Activated naive CD4-positive, alpha-beta T cell treated with anti-CD3 and anti-CD28 coated beads, Interleukin-2, amount 50 U/mL, for 16 hours (primary cell): ENCODE measurements around the gene ARL8A.
"Not testable (repeated sequence)": the region's sequence is repeated elsewhere in the genome, so short reads cannot be mapped to it uniquely, and the experiment has no call there.

Experiments used
- DNase-seq: peaks from one replicate; pipeline ENCODE4 v3.0.0-alpha.2; 2020

Gene ARL8A

DNA sequence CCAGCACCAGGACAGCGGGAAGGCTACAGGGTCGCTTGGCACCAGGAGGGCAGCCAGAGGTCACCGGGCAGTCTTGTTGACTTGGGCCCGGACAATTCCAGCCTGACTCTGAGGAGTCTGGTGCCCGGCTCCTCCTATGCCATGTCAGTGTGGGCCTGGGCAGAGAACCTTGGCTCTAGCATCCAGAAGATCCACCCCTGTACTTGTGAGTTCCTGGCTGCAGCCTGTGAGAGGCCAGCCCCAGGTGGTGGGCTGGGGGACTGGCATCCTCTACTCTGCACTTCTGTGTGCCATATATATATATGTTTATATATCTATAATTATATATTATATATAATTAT is 27.4 kb upstream of the ARL8A start:
- DNase-seq, result no peak

DNA sequence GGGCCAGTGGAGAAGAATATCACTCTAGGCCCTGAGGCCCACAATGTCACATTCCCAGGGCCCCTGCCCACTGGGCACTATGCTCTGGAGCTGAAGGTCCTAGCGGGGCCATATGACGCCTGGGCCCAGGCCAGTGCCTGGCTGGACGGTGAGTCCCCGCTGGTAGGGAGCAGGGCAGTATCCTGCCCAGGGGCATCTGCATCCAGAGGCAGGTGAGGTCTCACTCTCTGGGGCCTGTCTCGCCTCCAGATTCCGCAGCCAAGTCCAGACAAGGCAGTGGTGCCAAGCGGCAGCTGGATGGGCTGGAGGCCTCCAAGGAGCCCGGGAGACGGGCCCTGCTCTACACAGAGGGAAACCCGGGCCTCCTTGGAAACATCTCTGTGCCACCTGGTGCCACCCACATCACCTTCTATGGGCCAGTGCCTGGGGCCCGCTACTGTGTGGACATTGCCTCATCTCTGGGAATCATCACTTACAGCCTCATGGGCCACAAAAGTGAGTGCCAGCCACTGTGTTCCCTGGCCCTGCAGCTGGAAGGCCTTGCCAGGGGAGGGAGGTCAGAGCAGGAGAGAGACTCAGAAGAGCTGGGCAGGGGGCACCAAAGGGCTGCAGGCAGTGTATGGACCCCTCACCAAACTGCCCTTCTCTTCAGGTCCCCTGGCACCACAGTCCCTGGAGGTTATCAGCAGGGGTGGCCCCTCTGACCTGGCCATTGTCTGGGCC is 26.9 kb upstream of the ARL8A start:
- DNase-seq, result no peak

GRCh38 chr1:202170726-202171125 is 26.2 kb upstream of the ARL8A start:
- no peak for DNase-seq

DNA sequence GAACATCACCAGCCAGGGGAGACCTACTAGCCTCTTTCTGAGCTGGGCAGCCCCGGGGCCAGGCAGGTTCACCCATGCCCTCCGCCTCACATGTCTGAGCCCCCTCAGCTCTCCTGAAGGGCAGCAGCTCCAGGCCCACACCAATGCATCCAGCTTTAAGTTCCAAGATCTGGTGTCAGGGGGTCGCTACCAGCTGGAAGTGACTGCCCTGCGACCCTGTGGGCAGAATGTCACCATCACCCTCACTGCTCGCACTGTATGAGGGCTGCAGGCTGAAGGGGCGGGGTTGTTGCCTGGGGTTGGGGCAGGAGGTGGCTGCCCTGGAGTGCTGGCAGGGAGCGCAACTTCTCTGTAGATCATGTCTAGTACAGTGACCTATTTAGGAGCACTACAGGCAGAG is 24.3 kb upstream of the ARL8A start:
- no peak for DNase-seq

DNA sequence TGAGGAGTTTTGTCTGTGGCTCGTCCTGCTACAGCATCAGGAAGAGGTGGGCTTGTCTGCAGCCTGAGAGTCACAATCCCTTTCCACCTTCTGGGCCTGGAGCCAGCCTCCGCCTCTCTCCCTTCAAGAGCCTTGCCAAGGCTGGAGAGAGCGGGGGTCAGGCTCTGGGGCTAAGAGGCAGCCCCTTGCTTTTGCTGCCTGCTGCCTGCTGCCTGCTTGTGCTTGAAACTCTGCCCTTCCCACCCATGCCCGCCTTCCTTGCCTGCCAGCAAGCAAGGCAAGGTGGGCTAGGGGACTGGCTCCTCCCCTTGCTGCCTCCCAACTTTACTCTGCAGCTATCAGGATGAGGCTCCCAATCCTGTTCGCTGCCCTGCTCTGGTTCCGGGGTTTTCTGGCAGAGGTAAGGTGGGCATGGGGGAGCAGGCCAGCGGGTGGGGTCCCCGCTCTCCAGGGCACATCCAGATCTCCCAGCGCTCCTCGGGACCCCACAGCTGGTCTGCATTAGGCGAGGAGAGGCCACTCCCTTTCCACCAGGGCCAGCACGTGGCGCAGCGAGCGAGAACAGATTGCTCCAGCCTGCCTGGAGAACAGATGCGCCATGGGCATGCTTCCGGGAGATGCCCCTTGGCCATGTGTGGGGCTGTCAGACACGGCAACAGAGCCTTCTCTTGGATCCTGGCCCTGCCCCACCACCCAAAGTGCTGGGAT is 23.3 kb upstream of the ARL8A start:
- DNase-seq, result no peak

DNA sequence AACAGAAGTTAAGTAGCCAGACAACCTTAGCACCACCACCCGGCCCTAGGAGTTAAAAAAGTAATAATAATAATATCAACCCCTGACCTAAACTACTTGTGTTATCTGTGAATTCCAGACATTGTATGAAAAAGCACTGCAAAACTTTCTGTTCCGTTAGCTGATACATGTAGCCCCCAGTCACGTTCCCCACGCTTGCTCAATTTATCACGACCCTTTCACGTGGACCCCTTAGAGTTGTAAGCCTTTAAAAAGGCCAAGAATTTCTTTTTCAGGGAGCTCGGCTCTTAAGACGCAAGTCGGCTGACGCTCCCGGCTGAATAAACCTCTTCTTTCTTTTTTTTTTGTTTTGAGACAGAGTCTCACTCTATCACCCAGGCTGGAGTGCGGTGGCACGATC is 22.5 kb upstream of the ARL8A start:
- not testable (repeated sequence) for DNase-seq

DNA sequence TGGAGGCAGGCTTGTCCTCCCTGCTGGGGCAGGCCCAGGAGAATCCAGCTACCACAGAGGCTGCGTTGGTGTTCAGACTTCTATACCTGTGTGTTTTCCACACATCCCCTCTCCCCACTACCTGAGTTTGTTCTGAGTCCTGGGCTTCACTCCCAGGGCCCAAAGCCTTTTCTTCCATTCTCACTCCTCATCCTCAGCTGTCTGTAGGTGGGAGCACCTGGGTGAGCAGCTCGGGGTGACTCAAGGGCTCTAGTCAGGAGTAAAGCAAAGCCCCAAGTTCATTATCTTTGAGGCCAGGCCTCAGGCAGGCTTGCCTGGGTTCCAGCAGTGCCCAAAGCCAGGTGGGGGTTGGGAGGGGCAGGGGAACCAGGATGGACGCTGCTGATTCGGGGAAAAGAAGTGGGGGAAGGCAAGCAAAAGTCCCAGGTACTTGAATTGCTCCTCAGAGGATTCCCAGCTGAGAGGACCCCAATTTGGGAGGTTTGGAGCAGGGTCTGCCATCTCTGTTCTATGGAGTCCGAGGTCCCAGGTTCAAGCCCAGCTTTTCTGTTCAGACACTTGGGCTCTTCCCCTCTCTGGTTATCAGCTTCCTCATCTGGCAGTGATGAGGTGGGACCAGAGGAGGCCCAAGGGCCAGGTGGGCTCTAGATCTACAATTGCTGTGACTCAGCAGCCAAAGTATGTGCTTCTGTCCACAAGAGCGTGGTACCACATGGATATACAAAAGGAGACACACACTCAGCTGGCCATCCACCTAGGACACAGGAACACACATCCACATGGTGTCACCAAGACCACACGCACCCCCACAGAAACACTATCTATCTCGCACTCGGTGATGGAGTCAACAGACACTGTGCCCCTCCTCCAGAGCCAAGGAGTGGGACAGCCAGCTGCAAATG is 21.7 kb upstream of the ARL8A start:
- DNase-seq, result no peak

- peak; percentile 28 for DNase-seq
These were observed 20.9 kb upstream of the ARL8A start for GRCh38 chr1:202165267-202165941.

GRCh38 chr1:202164271-202165037 is 19.9 kb upstream of the ARL8A start:
- DNase-seq, result peak; percentile 47

DNA sequence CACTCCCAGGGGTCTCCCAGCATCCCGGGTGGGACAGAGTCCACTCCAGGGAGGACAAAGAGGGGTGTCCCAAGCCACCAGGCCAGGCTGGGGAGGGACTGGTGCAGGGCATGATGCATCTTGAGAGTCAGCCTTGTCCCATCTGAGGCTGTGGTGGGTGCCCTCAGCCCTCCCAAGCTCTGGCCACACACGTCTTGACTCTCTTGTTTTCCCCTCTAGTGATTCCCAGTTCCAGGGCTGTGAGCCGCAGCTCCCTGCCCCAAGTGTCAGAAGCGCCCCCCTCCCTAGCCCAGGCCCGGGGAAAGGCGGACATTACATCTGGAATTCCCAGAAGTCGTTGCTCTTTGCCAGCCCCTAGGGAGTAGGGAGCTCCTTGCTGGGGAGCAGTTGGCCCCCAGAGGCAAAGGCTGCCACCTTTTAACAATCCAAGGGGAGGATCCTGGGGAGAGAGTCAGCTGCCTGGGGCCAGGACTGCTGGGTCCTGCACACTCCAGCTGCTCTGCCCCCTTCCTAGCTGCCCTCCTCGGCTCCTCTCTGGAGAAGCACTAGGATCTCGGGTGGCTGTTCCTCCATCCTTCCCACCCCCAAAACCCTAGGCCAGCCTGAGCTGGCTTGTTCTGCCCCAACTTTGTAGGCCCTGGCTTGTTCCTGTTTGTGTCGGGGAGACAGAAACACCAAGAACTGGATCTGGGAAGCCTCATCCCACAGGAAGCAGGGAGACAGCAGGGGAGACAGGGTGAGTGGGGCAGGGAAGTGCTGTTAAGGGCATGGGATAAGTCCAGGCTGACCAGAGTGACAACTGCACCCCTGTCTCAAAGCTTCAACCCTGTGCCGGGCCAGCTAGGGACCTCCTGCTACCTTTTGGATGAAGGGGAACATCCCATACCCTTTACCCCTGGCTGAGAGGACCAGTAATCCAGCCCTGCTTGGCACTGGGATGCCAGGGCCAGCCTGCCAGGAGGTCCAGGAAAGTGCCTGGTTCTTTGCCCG is 19.0 kb upstream of the ARL8A start:
- no peak for DNase-seq

DNA sequence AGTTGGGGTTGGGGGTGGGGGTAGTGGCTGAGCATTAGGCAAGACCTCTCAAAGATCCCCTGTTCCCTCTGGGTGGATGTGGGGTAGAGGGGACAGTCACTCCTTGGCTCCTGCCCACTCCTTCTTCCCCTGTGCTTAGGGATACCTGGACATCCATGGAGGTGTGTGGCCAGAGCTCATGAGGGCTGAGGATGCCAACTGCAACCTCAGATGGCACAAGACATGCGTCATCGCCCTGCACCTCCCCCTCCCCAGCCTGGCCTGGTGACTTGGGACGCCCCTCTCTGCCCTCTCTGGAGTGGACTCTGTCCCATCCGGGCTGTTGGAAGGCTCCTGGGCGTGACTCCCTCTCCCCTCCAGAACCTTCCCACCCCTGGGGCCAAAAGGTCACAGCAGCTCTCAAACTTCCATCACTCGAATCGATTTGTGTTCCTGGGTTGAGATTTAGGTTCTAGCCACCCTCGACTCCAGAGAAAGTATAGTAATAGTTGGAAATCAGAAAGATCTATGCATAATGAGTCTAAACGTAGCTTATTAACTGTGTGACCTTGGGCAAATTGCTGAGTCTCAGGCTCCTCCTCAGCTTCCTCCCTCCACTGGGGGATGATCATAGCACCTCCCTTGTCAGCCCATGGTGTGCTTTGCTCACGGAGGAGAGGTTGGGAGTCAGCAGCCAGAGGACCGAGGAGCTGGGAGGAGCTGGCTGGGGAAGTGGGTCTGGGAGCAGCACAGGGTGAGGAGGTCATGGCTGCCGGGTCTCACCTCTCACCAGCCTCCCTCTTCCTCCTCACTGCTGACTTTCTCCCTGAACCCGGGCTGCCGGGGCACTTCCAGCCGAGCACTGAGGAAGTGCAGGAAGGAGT is 18.1 kb upstream of the ARL8A start:
- DNase-seq, result no peak

- no peak for DNase-seq
These were observed 17.5 kb upstream of the ARL8A start for GRCh38 chr1:202162047-202162417.

GRCh38 chr1:202161151-202162046 is 16.9 kb upstream of the ARL8A start:
- no peak for DNase-seq

DNA sequence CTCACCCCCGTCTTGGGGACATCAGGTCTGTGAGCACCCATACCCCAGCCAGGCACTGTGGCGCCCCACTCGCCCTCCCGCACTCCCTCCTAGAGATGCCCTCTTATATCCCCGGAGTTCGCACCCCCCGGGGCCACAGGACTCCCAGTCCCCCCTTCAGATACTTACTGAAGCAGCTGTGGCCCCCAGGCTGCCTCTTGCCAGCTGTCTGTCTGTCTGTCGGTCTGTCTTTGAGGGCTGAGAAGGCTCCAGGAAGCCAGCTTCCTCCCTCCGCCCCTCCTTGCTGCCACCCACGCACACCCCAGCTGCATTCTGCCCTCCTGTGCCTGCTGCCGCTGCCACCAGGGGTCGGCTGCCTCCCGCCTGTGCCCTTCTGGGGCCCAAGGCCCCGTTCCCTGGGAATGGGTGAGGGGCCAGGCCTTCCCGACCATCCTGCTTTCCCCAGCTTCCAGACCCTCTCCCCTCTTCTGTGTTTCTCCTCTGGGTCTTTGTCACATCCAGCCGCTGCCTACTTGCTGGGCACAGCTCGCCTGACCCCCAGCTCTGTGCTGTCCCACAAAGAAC is 15.9 kb upstream of the ARL8A start, which contains the start of gene PTPN7:
PTPN7 (minus strand) TSS at position 226 of the 564 bp plus-strand sequence. CDS start 1,200 bp downstream, outside the sequence.
- DNase-seq, result peak; percentile 93

DNA sequence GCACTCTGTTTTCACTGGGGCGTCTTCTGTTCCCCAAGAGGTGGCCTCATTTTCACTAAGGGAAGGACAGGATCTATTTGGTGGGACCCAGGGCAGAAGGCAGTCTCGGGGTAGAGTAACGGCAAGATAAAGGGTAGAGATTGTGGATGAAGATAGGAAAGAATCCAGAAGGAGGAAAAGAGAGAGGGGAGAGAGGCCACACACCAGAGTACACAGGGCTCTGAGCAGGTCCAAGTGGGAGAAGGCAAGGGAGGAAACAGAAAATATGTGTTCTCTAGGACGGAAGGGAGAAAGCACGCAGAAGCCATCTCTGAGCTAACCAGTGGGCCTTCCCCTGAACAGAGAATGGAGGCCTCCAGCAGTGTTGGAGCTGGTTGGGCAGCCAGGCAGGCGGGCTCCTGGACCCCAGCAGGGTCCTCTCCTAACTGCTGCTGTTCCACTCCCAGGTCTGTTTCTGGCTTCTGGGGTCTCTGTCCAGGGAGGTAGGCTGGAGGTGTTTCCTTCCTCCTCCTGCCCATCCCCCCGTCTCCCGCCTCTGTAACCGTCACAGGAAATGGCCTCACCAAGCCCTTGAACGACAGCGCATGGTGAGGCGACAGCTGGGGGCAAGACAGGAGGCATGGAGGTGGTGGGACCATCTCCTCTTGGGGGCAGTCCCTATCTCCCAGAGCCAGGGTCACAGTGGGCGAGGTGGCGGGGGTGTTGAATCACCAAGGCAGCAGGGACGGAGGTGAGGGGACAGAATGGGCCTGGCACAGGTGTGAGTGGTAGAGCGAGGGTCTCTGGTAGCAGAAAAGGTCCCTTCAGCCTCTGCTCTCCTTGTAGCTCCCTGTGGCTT is 15.2 kb upstream of the ARL8A start:
- DNase-seq, result peak; percentile 66

- no peak for DNase-seq
These were observed 14.4 kb upstream of the ARL8A start for GRCh38 chr1:202158810-202159533.

DNA sequence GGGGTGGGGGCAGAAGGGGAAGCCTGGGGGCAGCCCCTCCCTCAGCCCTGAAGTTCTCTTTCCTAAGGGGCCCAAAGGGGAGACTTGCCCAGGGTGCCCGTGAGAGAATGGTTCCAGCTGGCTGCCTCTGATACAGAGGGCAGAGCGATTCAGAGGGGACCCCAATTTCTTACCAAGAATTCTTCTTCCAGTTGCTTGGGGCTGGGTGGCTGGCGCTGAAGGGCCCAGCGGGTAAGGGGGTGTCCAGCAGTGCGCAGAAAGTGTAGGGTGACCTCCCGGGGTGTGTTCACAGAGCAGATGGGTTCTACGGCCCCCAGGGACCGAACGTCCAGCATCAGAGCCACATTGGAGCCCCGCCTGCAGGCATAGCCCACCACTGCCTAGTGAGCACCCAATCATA is 13.4 kb upstream of the ARL8A start:
- DNase-seq, result no peak
